GM18868 (cell line): ENCODE data around the gene STK24.

ENCODE experiments used
- ATAC-seq: cut with Tn5 transposase; IDR thresholded peaks from one replicate; pipeline ENCODE4 v1.9.1; 2021; ENCODE audit warnings: mild to moderate bottlenecking, moderate library complexity; ENCODE audit not compliant: unreplicated experiment

STK24 gene

GRCh38 chr13:98494769-98495168 is 82.1 kb downstream of the STK24 start:
- no peak for ATAC-seq

GRCh38 chr13:98493042-98493712 is 83.7 kb downstream of the STK24 start:
- ATAC-seq, result no peak

GRCh38 chr13:98492335-98493041 is 84.4 kb downstream of the STK24 start:
- ATAC-seq, result no peak

DNA sequence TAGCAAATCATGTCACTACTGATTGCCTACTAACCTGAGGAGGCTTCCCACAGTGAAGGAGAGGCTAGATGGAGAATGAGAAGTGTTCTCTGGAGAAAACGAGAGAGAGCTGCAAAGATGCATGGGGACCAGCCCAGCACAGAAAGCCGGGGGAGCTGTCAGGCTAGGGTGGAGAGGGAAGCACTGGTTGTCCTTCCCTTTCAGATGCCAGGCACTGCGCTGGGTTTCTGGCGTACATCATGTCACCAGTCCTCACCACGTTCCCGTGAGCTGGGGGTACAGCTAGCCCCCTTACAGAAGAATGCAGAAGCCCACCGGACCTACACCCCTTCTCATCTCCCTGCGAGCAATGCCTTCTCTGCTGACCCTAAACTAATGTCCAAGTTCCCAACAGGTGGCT is 86.0 kb downstream of the STK24 start:
- ATAC-seq, result no peak

GRCh38 chr13:98490195-98490836 is 86.6 kb downstream of the STK24 start:
- ATAC-seq, result no peak

DNA sequence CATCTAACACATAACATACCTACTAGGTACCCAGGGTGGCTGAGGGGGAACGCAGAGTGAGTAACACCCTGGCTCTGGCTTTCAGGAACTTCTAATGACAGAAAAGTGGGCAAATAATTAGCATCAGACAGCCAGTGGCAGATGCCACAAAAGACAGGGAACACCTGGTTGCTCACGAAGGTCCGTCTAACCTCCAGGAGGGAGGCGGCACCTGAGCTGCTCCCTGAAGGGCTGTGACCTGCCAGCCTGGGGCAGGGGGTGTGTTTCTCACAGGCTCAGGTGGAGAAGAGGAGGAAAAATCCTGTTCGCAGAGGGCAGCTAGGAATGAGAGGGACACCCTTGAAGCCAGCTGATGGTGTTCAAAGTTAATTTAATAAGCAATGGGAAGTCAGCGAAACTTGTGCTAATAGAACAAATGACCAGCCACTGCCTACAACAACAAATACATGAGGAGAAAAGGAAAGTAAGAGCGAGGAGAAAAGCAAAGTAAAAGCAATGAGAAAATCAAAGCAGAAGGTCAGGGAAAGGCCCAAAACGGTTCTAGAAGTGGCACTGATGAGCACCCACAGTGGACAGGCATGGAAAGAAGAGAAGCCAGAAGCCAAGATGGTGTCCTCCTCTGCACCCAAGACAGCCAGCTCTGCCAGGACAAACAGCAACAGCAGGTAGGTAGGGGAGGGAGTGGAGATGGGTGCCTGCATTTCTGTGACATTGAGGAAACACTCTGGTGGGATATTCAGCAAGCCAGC is 87.3 kb downstream of the STK24 start:
- no peak for ATAC-seq

DNA sequence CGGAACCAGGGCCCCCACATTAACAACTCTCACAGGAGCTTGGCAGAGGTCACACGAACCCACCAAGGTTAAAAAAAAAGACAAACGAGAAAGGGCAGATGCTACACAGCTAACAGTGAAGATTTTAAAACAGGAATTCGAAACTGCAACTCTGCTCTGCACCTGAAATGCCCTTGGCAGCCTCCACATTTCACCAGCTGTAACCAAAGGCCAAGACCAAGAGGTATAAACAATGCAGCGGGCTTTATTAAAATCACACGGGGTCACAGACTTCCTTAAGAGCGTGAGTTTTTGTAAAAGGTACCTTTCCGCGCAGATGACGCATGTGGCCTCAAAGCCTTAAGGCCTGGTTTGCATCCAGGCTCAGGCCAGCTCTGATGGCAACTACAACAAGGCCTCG is 88.2 kb downstream of the STK24 start:
- peak; percentile 53 for ATAC-seq

- ATAC-seq, result peak; percentile 36
These were observed 89.4 kb downstream of the STK24 start for GRCh38 chr13:98487522-98487921.

DNA sequence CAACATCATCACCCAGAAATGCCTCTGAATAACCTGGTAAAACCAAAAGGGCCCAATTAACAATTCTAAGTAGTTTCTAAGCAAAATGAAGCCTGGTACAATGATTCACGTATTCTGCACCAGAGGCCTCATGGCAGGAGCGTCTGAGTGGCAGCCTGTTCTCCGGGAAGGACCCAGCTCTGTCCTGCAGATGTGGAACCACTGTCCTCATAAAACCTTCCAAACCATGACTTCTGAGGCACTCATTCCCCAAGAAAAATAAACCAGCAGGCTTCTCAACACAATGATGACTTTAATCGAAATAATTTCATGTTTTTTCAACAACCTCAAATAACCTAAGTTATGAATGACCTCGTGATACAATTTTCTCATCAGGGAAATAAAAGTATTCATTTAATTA is 89.9 kb downstream of the STK24 start:
- no peak for ATAC-seq

DNA sequence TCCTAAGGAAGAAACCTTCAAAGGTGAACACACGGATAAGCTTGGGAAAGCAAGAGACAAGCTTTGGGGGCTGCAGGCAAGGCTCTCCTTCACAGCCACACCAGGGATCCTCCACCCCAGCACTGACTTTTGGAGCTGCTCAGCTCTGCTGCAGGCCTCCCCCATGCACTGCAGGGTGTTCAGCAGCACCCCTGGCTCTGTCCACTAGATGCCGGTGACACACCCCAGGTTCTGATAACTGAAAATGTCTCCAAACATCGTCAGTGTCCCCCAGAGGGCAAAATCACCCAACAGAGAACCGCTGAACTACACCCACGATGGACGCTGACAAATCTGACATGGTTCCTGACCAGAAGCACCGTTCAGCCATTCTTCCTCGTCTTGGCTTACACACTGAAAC is 90.5 kb downstream of the STK24 start:
- ATAC-seq, result no peak

GRCh38 chr13:98485561-98485960 is 91.3 kb downstream of the STK24 start:
- ATAC-seq, result no peak

DNA sequence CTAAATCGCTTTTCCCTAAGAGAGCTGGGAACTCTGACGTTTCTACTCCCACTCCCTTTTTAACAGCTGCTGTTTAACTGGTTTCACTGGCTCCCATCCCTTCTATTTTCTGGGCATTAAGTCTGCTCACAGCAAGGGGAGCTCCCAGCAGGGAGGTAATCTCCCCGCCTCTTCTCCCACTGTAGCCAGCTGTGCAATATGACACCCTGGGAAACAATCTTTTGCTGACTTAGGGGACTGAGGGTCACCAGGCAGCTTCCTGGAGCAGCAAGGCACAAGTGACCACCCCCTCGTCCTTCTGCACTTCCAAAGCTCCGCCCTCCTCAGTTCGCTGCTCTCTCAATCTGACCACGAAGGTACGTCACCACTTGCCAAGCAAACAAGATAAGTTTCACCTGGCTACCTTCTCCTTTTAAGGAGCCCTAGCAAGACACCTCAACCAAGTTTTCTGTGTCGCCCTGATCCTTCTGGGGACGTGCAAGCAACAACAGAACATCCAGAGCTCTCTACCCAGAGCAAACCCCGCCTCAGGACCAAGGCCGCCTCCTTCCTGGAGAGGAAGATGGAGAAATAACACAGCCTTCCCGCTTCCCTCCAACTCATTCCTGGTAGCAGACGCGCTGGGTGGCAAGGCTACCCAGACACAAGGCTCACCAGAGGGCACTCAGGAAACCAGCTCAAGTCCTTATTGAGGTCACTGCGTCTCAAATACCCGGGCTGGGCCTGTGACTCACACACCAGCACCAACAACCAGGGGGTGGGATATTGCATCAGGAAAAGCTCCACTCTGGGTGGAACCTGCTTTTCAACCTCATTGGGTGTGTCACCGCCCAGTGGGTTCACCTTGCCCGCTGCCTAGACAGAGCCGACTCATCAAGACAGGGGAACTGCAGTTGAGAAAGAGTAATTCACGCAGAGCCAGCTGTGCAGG is 92.4 kb downstream of the STK24 start:
- peak; percentile 48 for ATAC-seq

GRCh38 chr13:98483601-98484288 is 93.2 kb downstream of the STK24 start:
- no peak for ATAC-seq

DNA sequence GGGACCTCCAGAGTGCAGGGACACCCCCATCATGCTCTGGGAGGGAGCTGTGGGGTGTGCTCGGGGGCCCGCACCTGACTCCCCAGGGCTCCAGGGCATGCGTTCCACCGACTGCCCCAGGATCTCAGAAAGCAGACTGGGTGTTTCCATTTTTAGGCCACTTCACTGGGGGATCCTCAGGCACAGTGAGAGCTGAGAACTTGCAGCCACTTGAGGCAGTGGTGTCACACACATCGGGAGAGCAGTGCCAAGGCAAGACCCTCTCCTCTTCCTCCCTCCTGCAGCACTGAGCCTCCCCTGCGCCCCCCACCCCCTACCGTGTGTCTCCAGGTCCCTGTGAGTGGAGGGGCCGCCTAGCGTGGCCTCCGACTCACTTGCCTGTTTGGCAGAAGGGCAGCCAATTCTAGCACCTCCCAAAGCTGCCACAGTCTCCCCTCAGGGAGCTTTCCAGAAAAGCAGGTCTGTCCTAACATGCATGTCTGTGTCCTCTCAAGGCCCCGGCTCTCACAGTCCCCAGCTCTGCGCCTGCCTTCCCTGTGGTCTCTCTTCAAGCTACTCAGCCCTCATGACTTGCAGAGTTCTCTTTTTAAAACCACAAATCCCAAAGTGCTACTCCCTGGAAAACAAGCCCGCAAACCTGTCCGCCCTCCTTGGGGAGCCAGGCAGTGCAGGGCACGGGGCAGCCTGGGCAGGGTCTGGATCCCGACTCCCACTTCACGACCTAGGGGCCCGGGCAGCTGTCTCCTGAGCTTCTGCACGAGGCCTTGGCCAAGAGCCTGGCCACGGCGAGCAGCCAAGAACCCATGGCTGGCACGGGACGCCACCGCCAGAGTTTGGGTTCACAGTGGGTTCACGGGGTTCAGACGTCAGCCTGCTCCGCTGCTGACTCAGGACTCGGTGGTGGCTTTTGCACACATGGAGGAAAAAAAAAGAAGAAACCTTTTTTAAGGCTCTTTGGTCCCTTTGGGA is 94.1 kb downstream of the STK24 start:
- ATAC-seq, result peak; percentile 34

- ATAC-seq, result peak; percentile 14
These were observed 95.7 kb downstream of the STK24 start for GRCh38 chr13:98480915-98481877.

DNA sequence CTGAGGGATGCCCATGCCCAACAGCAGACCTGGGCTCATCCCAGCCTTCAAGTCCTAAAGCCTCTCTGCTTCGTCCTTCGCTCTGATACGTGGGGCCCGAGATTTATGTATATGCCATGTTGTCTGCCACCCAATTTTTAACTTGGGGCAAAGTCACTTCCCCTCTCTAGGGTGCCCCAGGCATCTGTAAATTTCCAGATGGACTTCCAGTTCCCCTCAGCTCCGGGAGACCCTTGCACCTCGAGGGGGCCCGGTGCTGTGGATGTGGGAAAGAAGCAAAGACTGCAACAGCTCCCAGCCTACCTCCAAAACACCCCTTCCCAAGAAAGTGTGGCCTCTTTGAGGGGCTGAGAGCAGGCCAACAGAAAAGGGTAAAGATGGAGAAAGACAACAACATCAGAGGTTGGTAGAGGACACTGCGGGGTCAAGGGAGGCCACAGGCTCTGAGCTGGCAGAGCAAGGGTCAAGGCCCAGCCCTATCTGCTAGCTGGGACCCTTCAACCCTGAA is 97.4 kb downstream of the STK24 start:
- ATAC-seq, result no peak
